Breast epithelium (tissue), 3 donors: ENCODE data around the gene POTEI.
"Not testable (repeated sequence)": the region's sequence is repeated elsewhere in the genome, so short reads cannot be mapped to it uniquely, and the experiment has no call there.

ENCODE experiments used
- CTCF ChIP-seq, 3 donors: fragments of 450-650 bp; IDR thresholded peaks; one replicate each; pipeline ENCODE4 v1.5.1; 2016 to 2017; ENCODE audit warnings: antibody characterized with exemption in 3 of 3, mild to moderate bottlenecking in 3 of 3, moderate library complexity in 3 of 3
- POLR2AphosphoS5 ChIP-seq, 3 donors: sonication (generic); formaldehyde crosslinking; IDR thresholded peaks; one replicate each; pipeline ENCODE4 v1.6.1; 2017; ENCODE audit warnings: antibody characterized with exemption in 3 of 3

DNA sequence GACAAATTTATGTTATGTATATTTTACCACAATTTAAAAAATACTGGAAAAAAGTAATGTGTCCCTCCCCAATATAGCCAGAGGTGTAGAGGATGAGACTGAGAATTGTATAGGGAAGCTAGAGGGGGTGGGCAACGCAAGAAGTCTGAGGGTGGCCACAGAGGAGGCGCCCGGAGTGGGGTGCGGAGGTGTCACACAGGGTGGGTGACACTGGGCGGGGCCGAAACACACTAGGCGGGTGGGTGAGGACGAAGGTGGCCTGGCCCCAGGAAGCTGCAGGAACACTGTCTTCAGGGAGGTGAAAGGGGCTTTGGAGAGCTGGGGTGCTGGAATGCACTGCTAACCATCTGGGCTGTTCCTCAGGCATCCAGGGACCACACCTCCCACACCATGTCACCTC is 47.3 kb upstream of the POTEI start:
- TF ChIP-seq CTCF, POLR2AphosphoS5 (IDR thresholded peaks at IDR 0.05): not testable (repeated sequence)
